C4-2B (cell line): ENCODE results near the gene KCNK16.

Source experiments
- ZFX ChIP-seq: fragments of 450-650 bp; IDR thresholded peaks from 2 replicates; pipeline ENCODE4 v1.6.1; 2017
- TF ChIP-seq, protein P1 (sequence below): fragments of 450-650 bp; conservative IDR thresholded peaks from 2 replicates; pipeline ENCODE4 v1.5.1; 2017; ENCODE audit warnings: mild to moderate bottlenecking

DNA sequence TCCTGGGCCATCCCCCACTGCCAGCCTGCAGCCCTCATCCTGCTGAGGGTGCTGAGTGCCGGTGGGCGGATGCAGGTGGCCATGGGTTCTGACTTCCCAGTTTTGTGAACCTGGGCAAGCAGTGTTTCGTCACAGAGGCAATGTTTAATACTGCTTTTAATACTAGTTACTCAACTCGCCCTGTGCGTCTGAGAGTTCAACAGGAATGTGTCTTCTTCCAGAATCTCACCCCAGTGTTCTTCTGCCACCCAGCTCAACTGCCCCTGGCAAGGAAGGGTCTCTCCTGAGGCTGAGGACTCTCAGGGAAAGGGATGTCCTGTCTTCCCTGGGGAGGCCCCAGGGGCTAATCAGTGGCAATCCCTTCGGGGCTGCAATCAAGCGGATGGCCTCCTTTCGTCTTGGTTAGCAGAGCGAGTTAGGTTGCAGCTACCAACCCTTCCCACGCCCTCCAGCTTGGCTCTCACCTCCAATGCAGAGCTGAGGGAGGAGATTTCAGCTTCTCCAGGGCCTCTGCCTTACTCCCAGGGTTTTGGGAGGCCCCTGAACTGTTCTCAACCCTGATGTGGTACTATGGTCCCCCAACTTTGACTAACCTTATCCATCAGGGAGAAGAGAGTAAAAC, 2.0 kb downstream of the KCNK16 start:
- TF ChIP-seq, protein P1, sequence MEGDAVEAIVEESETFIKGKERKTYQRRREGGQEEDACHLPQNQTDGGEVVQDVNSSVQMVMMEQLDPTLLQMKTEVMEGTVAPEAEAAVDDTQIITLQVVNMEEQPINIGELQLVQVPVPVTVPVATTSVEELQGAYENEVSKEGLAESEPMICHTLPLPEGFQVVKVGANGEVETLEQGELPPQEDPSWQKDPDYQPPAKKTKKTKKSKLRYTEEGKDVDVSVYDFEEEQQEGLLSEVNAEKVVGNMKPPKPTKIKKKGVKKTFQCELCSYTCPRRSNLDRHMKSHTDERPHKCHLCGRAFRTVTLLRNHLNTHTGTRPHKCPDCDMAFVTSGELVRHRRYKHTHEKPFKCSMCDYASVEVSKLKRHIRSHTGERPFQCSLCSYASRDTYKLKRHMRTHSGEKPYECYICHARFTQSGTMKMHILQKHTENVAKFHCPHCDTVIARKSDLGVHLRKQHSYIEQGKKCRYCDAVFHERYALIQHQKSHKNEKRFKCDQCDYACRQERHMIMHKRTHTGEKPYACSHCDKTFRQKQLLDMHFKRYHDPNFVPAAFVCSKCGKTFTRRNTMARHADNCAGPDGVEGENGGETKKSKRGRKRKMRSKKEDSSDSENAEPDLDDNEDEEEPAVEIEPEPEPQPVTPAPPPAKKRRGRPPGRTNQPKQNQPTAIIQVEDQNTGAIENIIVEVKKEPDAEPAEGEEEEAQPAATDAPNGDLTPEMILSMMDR: no peak
- no peak for TF ChIP-seq ZFX
